Activated CD8-positive, alpha-beta memory T cell treated with anti-CD3 and anti-CD28 coated beads, Interleukin-2, amount 50 U/mL, for 48 hours (primary cell): Measurements from ENCODE around the gene ADGRA1.

Source experiments
- DNase-seq: peaks from one replicate; pipeline ENCODE4 v3.0.0-alpha.2; 2020

ADGRA1 gene

GRCh38 chr10:133058331-133059092, 29.2 kb upstream of the ADGRA1 start:
- DNase-seq: no peak

DNA sequence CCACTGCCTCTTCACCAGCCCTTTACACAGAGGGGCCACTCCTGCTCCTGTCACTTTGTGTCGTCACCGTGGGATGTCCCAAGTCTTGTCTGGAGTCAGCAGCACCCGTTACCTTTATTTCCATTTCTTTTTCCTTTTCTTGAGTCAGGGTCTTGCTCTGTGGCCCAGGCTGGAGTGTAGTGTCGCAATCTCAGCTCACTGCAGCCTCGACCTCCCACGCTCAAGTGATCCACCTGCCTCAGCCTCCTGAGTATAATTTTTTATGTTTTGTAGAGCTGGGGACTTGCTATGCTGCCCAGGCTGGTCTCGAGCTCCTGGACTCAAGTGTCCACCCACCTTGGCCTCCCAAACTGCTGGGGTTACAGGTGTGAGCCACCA, 28.6 kb upstream of the ADGRA1 start:
- DNase-seq: no peak

DNA sequence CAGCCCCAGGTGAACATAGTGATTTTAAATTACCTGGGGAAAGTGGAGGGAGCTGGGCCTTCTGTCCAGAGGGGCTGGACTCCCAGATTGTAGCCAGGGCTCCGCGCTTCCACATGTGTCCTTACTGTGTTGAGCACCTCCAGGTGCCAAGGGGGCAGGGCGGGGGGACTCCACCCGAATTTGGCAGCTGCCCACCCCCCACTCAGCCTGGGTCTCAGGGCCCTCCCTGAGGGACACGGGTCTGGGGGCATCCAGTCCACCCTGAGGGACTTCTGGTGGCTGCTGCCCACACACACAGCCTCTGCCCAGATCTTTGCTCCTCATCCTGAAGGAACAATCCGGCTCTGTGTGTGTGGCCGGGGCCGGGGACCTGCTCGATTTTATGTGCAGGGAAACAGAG, 28.2 kb upstream of the ADGRA1 start:
- DNase-seq: no peak

DNA sequence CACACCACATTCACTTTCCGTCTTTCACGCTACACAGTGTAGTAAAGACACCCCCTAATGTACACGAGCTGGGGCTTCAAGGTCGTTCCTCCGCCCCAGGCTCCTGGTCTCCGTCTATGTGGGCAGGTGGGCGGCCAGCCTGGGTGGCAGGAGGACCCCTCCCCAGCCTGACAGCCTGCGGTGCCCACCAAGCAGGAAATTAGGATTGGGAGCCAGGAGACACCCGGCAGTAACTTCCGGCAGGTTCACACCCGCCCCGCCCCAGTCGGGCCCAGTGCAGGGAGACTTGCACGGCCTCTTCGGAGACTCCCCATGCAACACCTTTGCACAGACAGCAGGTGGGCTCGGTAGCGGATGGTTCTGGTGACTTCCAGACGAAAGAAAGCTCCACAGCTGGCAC, 27.7 kb upstream of the ADGRA1 start:
- no peak for DNase-seq

- DNase-seq: no peak
Measured at GRCh38 chr10:133060466-133060865, 27.3 kb upstream of the ADGRA1 start.

GRCh38 chr10:133060881-133061280, 26.8 kb upstream of the ADGRA1 start:
- DNase-seq: no peak

DNA sequence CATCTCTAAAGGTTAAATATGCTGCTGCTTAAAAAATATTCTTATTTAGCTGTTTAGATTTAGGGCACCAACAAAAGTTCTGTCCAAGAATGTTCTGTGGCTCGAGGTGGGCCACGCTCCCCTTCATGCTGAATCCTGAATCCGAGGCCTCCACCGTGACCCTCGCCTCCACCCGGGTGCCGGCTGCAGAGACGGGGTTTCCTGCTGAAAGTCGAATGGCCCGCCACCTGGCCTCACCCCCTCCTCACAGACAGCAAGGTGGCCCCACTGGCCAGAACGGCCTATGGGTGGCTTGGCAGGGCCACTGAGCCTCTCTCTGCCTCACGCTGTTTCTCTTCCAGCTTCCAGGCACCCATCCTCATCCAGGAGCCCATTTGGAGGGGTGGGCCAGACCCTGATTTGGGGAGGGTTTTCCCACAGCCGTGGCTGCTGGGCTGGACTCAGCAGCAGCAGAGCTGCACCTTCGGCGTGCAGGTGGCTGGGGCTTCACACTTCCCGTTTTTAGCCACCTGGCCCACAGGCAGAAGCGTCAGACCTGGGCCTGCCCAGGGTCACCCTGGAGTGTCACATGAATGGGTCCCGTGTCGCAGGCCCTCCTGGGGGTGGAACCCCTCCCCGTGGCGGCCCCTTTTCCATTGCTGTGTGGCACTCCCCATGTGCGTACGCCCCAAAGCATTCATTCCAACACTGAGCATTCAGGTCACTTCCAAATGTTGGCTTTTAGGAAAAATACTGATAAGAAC, 26.3 kb upstream of the ADGRA1 start:
- no peak for DNase-seq

DNA sequence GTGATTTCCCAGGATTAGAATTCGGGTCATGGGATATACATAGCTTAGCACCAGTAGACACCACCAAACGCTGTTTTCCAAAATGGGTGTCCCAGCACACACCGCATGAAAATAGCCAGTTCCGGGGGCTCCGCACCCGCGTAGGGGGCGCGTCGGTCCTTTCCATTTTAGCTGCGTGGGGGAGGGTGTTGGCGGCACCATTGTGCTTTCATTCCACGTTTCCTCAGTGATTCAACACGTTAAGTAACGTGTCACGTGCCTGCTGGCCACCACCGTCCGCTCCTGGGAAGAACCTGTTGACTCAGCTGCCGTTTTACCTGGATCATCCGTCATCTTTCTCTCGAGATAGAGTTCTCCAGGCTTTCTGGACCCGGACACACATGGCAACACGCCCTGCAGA, 25.6 kb upstream of the ADGRA1 start:
- no peak for DNase-seq

GRCh38 chr10:133062635-133063034, 25.1 kb upstream of the ADGRA1 start:
- DNase-seq: no peak

DNA sequence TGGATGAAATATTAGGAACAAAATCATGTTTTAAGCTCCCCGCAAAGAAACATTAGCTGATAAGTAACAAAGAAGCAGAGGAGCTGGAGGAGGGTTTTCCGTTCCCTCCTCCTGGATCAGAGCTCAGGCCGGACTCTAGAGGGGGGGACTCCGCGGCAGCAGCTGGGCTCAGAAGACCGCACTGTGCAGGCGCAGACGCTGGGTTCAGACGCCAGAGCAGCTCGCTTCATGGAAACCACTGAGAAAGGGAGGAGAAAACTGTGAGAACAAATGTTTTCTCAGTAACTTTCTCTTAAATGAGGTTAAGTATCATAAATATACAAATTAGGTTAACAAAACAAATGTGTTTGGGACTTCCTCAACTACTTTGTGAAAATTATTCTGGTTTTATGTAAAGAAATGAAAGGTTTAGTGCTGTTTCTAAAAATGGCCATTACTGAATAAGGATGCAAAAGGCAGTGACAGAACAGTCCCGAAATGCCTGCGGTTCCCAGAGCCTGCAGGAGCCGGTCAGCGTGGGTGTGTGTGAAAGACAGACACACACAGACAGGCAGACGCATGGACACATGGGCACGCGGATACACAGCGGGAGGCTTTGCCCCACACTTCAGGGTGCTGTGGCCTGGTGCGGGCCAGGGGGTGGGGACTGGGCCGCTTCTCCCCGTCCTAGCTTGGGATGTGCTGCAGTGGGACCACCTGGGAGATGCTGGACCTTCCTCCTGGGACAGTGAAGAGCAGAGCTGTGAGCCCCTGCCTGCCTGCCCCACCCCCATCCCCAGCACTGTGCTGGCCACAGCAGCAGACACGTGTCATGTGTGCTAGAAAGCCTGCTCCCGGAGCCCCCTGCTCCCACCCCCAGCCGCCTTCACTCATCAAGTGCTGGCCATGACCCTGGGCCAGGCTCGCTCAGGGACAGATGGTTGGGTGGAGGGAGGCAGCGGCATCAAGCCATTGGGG, 20.3 kb upstream of the ADGRA1 start:
- DNase-seq: no peak

GRCh38 chr10:133068111-133069032, 19.4 kb upstream of the ADGRA1 start:
- DNase-seq: no peak

DNA sequence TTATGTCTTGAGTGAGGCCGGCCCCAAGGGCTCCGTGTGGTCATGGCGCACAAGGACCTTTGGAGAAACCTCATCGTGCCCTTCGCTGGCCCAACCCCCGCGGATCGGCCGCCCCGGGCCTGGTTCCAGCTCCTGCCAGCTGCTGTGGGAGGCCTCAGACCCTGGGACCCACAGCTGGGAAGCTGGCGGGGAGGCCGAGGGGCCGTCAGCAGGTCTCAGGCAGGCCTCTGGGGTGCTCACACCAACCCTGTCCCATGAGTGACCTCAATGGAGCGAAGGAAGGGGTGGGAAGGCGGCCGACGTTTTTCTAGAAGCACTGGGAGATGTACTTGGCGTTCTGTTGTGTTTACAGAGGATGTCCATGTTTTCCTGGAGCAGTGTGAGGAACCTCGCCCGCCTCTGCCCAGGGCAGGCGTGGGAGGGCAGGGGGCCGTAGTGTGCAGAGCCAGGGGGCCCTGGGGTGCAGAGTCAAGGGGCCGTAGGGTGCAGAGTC, 18.6 kb upstream of the ADGRA1 start:
- DNase-seq: no peak

DNA sequence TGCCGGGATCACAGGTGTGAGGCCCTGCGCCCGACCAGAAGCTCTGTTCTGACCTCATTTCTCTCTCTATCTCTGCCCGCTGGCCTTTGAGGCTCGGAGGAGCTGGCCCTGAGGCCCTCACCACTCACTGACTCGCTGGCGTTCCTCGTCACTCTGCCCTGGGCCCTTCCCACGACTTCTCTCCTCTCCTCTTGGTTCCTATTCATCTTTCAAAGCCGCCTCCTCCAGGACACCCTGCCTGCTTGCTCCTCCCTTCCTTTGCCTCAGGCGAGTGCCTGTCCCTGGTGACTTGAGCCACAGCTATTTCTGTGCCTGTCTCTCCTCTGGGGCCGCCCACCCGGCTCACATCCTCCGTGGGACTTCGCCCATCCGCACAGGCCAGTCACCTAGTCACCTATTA, 17.3 kb upstream of the ADGRA1 start:
- no peak for DNase-seq

DNA sequence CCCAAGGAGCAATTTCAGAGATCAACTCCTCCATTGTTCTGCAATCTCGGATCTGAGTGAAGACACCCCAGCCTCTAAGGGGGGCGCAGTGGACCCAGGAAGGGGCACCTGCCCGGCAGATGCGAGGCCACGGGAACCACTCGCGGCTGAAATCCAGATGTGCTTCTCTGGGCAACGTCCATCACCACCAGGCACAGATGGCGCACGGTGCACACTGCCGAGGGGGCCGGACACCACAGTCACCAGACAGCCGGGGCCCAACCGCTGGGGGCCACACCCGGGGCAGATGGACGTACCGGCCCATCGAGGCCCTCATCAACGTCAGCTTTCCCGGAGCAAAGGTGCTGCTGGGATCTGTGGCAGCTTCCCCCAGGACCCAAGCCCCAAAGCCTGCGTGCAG, 16.9 kb upstream of the ADGRA1 start:
- DNase-seq: no peak

GRCh38 chr10:133071733-133072132, 16.0 kb upstream of the ADGRA1 start:
- DNase-seq: no peak

DNA sequence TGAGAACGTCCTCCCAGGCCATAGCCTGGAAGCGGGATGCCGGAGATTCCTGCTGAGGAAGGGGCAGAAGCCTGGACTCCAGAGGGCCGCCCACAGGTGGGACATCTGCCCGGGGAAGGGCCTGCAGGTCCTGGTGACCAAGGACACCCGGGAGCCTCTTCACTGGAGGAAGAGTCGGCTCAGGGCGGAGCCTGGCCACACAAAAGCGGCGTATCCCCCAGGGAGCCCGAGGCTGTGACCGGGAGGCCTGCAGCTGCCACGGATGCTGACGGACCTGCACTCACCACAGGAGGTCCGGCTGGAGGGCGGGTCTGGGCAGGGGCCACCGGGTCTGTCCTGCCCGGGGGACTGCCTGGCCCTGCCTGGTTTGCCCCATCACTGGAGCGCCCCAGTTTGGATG, 15.5 kb upstream of the ADGRA1 start:
- no peak for DNase-seq

GRCh38 chr10:133072720-133073390, 14.9 kb upstream of the ADGRA1 start:
- DNase-seq: no peak

- DNase-seq: no peak
Measured at GRCh38 chr10:133075346-133076137, 12.2 kb upstream of the ADGRA1 start.

- no peak for DNase-seq
Measured at GRCh38 chr10:133076274-133077038, 11.3 kb upstream of the ADGRA1 start.
